CD4-positive, alpha-beta T cell (primary cell): ENCODE results near the gene BDNF. TPM values are rescaled to one million over a fixed set of nuclear protein-coding genes. Genes with fewer than 3 reads are reported as not detected.

Source experiments
- ATAC-seq: fragments of 200-7000 bp; cut with Tn5 transposase; one replicate; pipeline ENCODE4 v1.10.0; 2022; ENCODE audit warnings: mild to moderate bottlenecking; ENCODE audit not compliant: poor library complexity
- CTCF ChIA-PET: fragments of 350-600 bp; sonication (Branson Sonifier 250); formaldehyde crosslinking; loops from one replicate; lab custom pipeline; 2021; ENCODE audit warnings: antibody characterized with exemption, inconsistent platforms; lab: Charles Lee
- POLR2A ChIA-PET: fragments of 350-600 bp; sonication (Branson Sonifier 250); formaldehyde crosslinking; loops from one replicate; lab custom pipeline; 2021; ENCODE audit warnings: antibody characterized with exemption, inconsistent platforms; lab: Charles Lee
- DNase-seq, 14 experiments: peaks; one replicate each; pipeline ENCODE4 v3.0.0-alpha.2; 2013 to 2020; ENCODE audit warnings: mixed read lengths in 2 of 14
- H3K27ac ChIP-seq, 2 donors: one replicate each; pipeline versions ENCODE4 v1.5.1 to v1.7.0; 2013; ENCODE audit warnings: low read length in 2 of 2, low read depth in 1 of 2, mild to moderate bottlenecking in 1 of 2
- H3K27me3 ChIP-seq, 2 experiments: 1 replicate in 1 of 2; 2 replicates in 1 of 2; pipeline versions ENCODE4 v1.6.1 to v1.7.0; 2013; ENCODE audit warnings: low read length in 2 of 2, control low read depth in 1 of 2, mild to moderate bottlenecking in 1 of 2, moderate library complexity in 1 of 2; ENCODE audit not compliant: insufficient read depth in 2 of 2, control insufficient read depth in 1 of 2
- H3K36me3 ChIP-seq: one replicate; pipeline ENCODE4 v1.6.1; 2013; ENCODE audit warnings: low read length, control low read depth; ENCODE audit not compliant: insufficient read depth
- H3K4me1 ChIP-seq: one replicate; pipeline ENCODE4 v1.6.1; 2013; ENCODE audit warnings: low read length, control low read depth; ENCODE audit not compliant: insufficient read depth
- H3K4me3 ChIP-seq: one replicate; pipeline ENCODE4 v1.5.1; 2013; ENCODE audit warnings: mild to moderate bottlenecking, low read length, moderate library complexity
- H3K9me3 ChIP-seq, 2 experiments: 1 replicate in 1 of 2; 2 replicates in 1 of 2; pipeline versions ENCODE4 v1.6.1 to v1.7.0; 2013; ENCODE audit warnings: low read length in 2 of 2, mild to moderate bottlenecking in 2 of 2, control low read depth in 1 of 2, moderate library complexity in 1 of 2; ENCODE audit not compliant: control insufficient read depth in 1 of 2, insufficient read depth in 1 of 2
- H3K27ac Mint-ChIP-seq: one replicate; pipeline ENCODE4 v1.8.0; 2020; ENCODE audit warnings: mixed read lengths
- H3K27me3 Mint-ChIP-seq: one replicate; pipeline ENCODE4 v1.8.0; 2021; ENCODE audit warnings: mixed read lengths
- H3K36me3 Mint-ChIP-seq: one replicate; pipeline ENCODE4 v1.8.0; 2021; ENCODE audit warnings: low read depth, mixed read lengths
- H3K4me1 Mint-ChIP-seq: one replicate; pipeline ENCODE4 v1.8.0; 2021; ENCODE audit warnings: low read depth, mixed read lengths
- H3K4me3 Mint-ChIP-seq: one replicate; pipeline ENCODE4 v1.8.0; 2020; ENCODE audit warnings: mild to moderate bottlenecking, mixed read lengths
- H3K9me3 Mint-ChIP-seq: one replicate; pipeline ENCODE4 v1.8.0; 2020; ENCODE audit warnings: mixed read lengths
- intact Hi-C, 2 experiments: fragments of 100-400 bp; cut with DNase I in 1 of 2; cut with micrococcal nuclease in 1 of 2; formaldehyde crosslinking; loops; one replicate each; pipeline versions ENCODE4 v1.15.1 to v1.9.0; 2023 to 2025; cut with DNase I, micrococcal nuclease
- total RNA-seq, 174 experiments: library from RNA in 2 of 174; stranded (reverse) in 2 of 174; gene quantifications; one replicate each; pipeline ENCODE4 v1.2.3 and lab custom pipeline; 2021 to 2026
- TF ChIP-seq, protein P1 (sequence below): fragments of 200-600 bp; IDR thresholded peaks from one replicate; pipeline ENCODE4 v1.8.0; 2022; ENCODE audit warnings: antibody characterized with exemption, mild to moderate bottlenecking

The BDNF gene
- total RNA-seq, 2 experiments from 2014 or later: not detected

- no peak overlapping the region for H3K27ac Mint-ChIP-seq
- TF ChIP-seq, protein P1, sequence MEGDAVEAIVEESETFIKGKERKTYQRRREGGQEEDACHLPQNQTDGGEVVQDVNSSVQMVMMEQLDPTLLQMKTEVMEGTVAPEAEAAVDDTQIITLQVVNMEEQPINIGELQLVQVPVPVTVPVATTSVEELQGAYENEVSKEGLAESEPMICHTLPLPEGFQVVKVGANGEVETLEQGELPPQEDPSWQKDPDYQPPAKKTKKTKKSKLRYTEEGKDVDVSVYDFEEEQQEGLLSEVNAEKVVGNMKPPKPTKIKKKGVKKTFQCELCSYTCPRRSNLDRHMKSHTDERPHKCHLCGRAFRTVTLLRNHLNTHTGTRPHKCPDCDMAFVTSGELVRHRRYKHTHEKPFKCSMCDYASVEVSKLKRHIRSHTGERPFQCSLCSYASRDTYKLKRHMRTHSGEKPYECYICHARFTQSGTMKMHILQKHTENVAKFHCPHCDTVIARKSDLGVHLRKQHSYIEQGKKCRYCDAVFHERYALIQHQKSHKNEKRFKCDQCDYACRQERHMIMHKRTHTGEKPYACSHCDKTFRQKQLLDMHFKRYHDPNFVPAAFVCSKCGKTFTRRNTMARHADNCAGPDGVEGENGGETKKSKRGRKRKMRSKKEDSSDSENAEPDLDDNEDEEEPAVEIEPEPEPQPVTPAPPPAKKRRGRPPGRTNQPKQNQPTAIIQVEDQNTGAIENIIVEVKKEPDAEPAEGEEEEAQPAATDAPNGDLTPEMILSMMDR: no peak
- Histone ChIP-seq H3K9me3 (peaks cover 0 to 9% of the 10 kb centered on the region in 2 experiments), H3K4me1 (no peaks in the 10 kb centered on the region), H3K4me3 (no peak overlapping the region), H3K27ac (no peak overlapping the region), H3K36me3 (no peaks in the 10 kb centered on the region), H3K27me3 (no peaks in the 10 kb centered on the region)
- H3K27me3 Mint-ChIP-seq: no peaks in the 10 kb centered on the region
- no peaks in the 10 kb centered on the region for H3K4me1 Mint-ChIP-seq
- no peak overlapping the region for H3K4me3 Mint-ChIP-seq
- intact Hi-C loops: no loop called here
- DNase-seq: no peak
- peaks cover 2% of the 10 kb centered on the region for H3K9me3 Mint-ChIP-seq
- peaks cover 26% of the 10 kb centered on the region for H3K36me3 Mint-ChIP-seq
- no peak for ATAC-seq
- ChIA-PET POLR2A (no interaction called here), CTCF (no interaction called here)
These were observed 36.9 kb downstream of the BDNF start for GRCh38 chr11:27663326-27663725.

GRCh38 chr11:27660171-27660570 is 40.1 kb downstream of the BDNF start:
- ChIA-PET POLR2A (no interaction called here), CTCF (no interaction called here)
- Histone ChIP-seq H3K27me3 (no peaks in the 10 kb centered on the region), H3K36me3 (no peaks in the 10 kb centered on the region), H3K27ac (no peak overlapping the region), H3K9me3 (peaks cover 0 to 5% of the 10 kb centered on the region in 2 experiments), H3K4me1 (no peaks in the 10 kb centered on the region), H3K4me3 (no peak overlapping the region)
- ATAC-seq (no peak), DNase-seq (no peak)
- no peak overlapping the region for H3K4me3 Mint-ChIP-seq
- no peak overlapping the region for H3K27ac Mint-ChIP-seq
- H3K27me3 Mint-ChIP-seq: no peaks in the 10 kb centered on the region
- TF ChIP-seq, protein P1: no peak
- H3K4me1 Mint-ChIP-seq: no peaks in the 10 kb centered on the region
- intact Hi-C loops: no loop called here
- no peaks in the 10 kb centered on the region for H3K9me3 Mint-ChIP-seq
- peaks cover 32% of the 10 kb centered on the region for H3K36me3 Mint-ChIP-seq

GRCh38 chr11:27658535-27659236 is 41.6 kb downstream of the BDNF start:
- intact Hi-C loops: no loop called here
- H3K4me3 Mint-ChIP-seq: no peak overlapping the region
- no peaks in the 10 kb centered on the region for H3K36me3 ChIP-seq
- peaks cover 32% of the 10 kb centered on the region for H3K36me3 Mint-ChIP-seq
- no peaks in the 10 kb centered on the region for H3K4me1 Mint-ChIP-seq
- H3K4me3 ChIP-seq: no peak overlapping the region
- no peak overlapping the region for H3K27ac Mint-ChIP-seq
- no peaks in the 10 kb centered on the region for H3K27me3 ChIP-seq
- TF ChIP-seq, protein P1: no peak
- no peaks in the 10 kb centered on the region for H3K27me3 Mint-ChIP-seq
- ATAC-seq: no peak
- ChIA-PET CTCF (no interaction called here), POLR2A (no interaction called here)
- H3K9me3 Mint-ChIP-seq: no peaks in the 10 kb centered on the region
- no peak for DNase-seq
- peaks cover 0 to 5% of the 10 kb centered on the region in 2 experiments for H3K9me3 ChIP-seq
- no peak overlapping the region for H3K27ac ChIP-seq
- H3K4me1 ChIP-seq: no peaks in the 10 kb centered on the region
